Colonic mucosa (tissue), 4 donors: ENCODE results near the gene SULT2A1. TPM values are rescaled to one million over a fixed set of nuclear protein-coding genes. Genes with fewer than 3 reads are reported as not detected.
"Not testable (repeated sequence)": the region's sequence is repeated elsewhere in the genome, so short reads cannot be mapped to it uniquely, and the experiment has no call there.

Source experiments
- DNase-seq: peaks from one replicate; pipeline ENCODE4 v3.0.0-alpha.2; 2020
- H3K27ac ChIP-seq: fragments of 200-600 bp; one replicate; pipeline ENCODE4 v1.8.0; 2021
- H3K27me3 ChIP-seq: fragments of 200-600 bp; one replicate; pipeline ENCODE4 v1.8.0; 2021
- H3K36me3 ChIP-seq: fragments of 200-600 bp; one replicate; pipeline ENCODE4 v1.8.0; 2021
- H3K4me1 ChIP-seq: fragments of 200-600 bp; one replicate; pipeline ENCODE4 v1.8.0; 2021; ENCODE audit warnings: mild to moderate bottlenecking
- H3K4me3 ChIP-seq: fragments of 200-600 bp; one replicate; pipeline ENCODE4 v1.8.0; 2021
- H3K9ac ChIP-seq, 2 donors: one replicate each; pipeline ENCODE4 v1.7.0; 2013; ENCODE audit warnings: control low read depth in 2 of 2, low read depth in 2 of 2, low read length in 2 of 2
- H3K9me3 ChIP-seq: fragments of 200-600 bp; one replicate; pipeline ENCODE4 v1.8.0; 2021
- intact Hi-C: fragments of 100-400 bp; cut with DNase I; formaldehyde crosslinking; loops from one replicate; pipeline ENCODE4 v1.14.1; 2022
- total RNA-seq, 2 donors: library from RNA; stranded (reverse); fragmentation: NEBNext Ultra II Directional in 1 of 2; extraction: Animal tissue kit (Norgen Biotek cat#: 25700) in 1 of 2; gene quantifications; one replicate each; pipeline ENCODE4 v1.2.1, GENCODE V29; 2021
- TF ChIP-seq, protein P1 (sequence below): fragments of 200-600 bp; IDR thresholded peaks from one replicate; pipeline ENCODE4 v1.8.0; 2022; ENCODE audit warnings: antibody characterized with exemption, mild to moderate bottlenecking
- donor health status: healthy.
- donor health status: DM: no; HTN: no; CAD: no.
- donor health status: DM: no; HTN: no; CAD: no.

Gene SULT2A1
- total RNA-seq, 2 donors from 2014 or later: 0.64 to 1.1 TPM

DNA sequence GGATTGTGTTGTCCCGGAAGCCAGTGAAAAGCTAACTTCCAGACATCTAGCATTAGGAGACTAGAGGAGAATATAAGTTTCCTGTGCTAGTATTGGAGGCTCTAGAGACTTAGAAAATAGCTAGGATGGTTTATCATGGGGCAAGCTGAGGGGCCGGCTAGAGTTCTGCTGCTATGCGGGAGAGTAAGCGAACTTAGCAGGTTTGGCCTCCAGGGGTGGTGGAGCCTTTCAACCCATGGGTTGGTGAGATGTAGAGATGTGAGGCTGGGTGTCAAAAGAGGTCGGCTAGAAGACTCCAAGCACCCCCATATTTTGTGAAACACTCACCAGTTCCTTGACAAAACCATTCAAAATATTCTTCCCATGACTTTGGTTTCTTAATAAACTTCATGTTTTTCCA is 4.4 kb downstream of the SULT2A1 start:
- Histone ChIP-seq H3K9ac (no peak overlapping the region), H3K27me3 (no peaks in the 10 kb centered on the region), H3K4me1 (no peaks in the 10 kb centered on the region), H3K9me3 (no peaks in the 10 kb centered on the region), H3K27ac (no peak overlapping the region), H3K36me3 (no peaks in the 10 kb centered on the region), H3K4me3 (no peak overlapping the region)
- intact Hi-C loops: no loop called here
- DNase-seq: no peak
- TF ChIP-seq, protein P1, sequence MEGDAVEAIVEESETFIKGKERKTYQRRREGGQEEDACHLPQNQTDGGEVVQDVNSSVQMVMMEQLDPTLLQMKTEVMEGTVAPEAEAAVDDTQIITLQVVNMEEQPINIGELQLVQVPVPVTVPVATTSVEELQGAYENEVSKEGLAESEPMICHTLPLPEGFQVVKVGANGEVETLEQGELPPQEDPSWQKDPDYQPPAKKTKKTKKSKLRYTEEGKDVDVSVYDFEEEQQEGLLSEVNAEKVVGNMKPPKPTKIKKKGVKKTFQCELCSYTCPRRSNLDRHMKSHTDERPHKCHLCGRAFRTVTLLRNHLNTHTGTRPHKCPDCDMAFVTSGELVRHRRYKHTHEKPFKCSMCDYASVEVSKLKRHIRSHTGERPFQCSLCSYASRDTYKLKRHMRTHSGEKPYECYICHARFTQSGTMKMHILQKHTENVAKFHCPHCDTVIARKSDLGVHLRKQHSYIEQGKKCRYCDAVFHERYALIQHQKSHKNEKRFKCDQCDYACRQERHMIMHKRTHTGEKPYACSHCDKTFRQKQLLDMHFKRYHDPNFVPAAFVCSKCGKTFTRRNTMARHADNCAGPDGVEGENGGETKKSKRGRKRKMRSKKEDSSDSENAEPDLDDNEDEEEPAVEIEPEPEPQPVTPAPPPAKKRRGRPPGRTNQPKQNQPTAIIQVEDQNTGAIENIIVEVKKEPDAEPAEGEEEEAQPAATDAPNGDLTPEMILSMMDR: no peak

- intact Hi-C loops, H3K4me1 ChIP-seq, H3K27me3 ChIP-seq, H3K9me3 ChIP-seq, H3K4me3 ChIP-seq, DNase-seq, H3K36me3 ChIP-seq, H3K27ac ChIP-seq, H3K9ac ChIP-seq: not testable (repeated sequence)
Measured at GRCh38 chr19:47879385-47879784, 6.7 kb downstream of the SULT2A1 start.

- no peaks in the 10 kb centered on the region for H3K36me3 ChIP-seq
Measured at GRCh38 chr19:47878906-47879305, 7.2 kb downstream of the SULT2A1 start.

DNA sequence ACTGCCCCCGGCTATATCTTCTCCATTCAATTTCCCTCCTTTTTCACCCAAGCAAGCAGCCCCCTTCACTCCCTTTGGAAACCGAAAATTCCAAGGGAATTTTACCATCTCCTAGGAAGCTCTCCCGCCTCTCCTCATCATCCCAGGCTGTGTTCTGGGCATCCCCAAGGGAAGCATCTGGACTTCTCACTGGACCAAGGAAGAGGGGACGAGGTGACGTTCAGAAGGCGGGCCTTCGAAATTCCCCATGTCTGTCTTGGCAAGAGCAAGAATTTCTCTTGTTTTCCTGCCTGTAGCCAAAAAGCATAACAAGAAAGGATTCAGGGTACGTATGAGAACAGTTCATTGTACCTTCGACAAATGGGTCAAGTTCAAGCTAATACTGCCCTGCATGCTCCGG is 20.9 kb downstream of the SULT2A1 start:
- no peak for DNase-seq
- no peak overlapping the region for H3K9ac ChIP-seq
- intact Hi-C loops: no loop called here
- no peaks in the 10 kb centered on the region for H3K27me3 ChIP-seq
- H3K27ac ChIP-seq: no peak overlapping the region
- H3K4me1 ChIP-seq: no peaks in the 10 kb centered on the region
- H3K36me3 ChIP-seq: no peaks in the 10 kb centered on the region
- TF ChIP-seq, protein P1: no peak
- H3K9me3 ChIP-seq: no peaks in the 10 kb centered on the region
- H3K4me3 ChIP-seq: no peak overlapping the region

More at GRCh38 chr19:47878906-47879305, 7.2 kb downstream of the SULT2A1 start:
- Histone ChIP-seq H3K4me1 (no peaks in the 10 kb centered on the region), H3K27ac (no peak overlapping the region), H3K9me3 (no peaks in the 10 kb centered on the region), H3K27me3 (no peaks in the 10 kb centered on the region), H3K9ac (no peak overlapping the region), H3K4me3 (no peak overlapping the region)
- TF ChIP-seq, protein P1: no peak
- intact Hi-C loops: no loop called here
- no peak for DNase-seq

DNA sequence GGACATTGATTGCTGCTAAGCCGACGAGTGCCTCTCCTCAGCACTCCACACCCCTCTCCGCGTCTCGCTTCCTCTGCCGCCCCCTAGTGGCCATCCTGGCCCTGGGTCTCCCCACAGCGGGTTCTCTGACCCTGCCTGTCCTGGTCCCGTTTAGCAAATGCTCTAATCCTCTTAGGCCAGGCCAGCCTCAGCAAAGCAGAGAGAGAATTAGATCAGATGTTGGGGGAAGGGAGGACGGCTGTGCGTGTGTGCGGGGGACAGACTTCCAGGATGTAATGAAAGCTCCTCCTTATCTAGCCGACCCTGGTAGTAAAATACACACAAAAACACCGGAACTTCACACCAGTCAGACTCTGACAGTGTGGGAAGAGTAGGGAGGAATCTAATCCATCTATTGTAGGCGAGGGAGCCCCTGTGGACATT is 22.6 kb downstream of the SULT2A1 start:
- Histone ChIP-seq H3K36me3 (no peaks in the 10 kb centered on the region), H3K4me3 (no peak overlapping the region), H3K9ac (no peak overlapping the region), H3K9me3 (no peaks in the 10 kb centered on the region), H3K27me3 (no peaks in the 10 kb centered on the region), H3K27ac (no peak overlapping the region), H3K4me1 (no peaks in the 10 kb centered on the region)
- TF ChIP-seq, protein P1: peak; percentile 94
- intact Hi-C loops: loop anchor here (5.0 kb wide), 1 partner anchor 51 kb away; no protein-coding TSS in a partner anchor
- DNase-seq: peak; percentile 91

DNA sequence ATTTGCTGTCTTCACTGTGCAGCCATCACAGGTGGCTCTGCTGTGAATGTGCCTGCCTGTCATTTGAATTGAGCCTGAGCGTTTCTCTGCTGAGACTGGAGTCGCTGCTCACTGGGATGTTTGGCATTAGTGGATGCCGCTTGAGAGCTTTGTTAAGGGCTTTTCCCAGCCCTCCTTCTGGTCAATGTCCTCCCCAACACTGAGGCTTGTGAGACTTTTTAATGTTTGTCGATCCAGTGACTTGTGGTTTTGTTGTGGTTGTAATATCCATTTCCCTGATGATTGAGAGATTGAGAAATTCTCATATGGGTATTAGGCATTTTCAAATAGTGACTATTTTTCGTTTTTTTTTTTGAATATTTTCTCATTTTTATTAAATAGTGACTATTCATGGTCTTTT is 24.5 kb downstream of the SULT2A1 start:
- no peak overlapping the region for H3K27ac ChIP-seq
- intact Hi-C loops: loop anchor here (5.0 kb wide), 1 partner anchor 49 kb away; no protein-coding TSS in a partner anchor
- H3K36me3 ChIP-seq: no peaks in the 10 kb centered on the region
- no peak overlapping the region for H3K4me3 ChIP-seq
- H3K4me1 ChIP-seq: no peaks in the 10 kb centered on the region
- H3K9me3 ChIP-seq: no peaks in the 10 kb centered on the region
- TF ChIP-seq, protein P1: no peak
- no peak for DNase-seq
- H3K9ac ChIP-seq: no peak overlapping the region
- H3K27me3 ChIP-seq: no peaks in the 10 kb centered on the region
